DND-41 (cell line): ENCODE data around the gene FAM163B.

Experiments
- ATAC-seq: fragments of 200-7000 bp; cut with Tn5 transposase; 3 replicates; pipeline ENCODE4 v1.9.1; 2021; ENCODE audit warnings: low read depth; ENCODE audit not compliant: insufficient read depth
- DNase-seq: peaks from one replicate; pipeline ENCODE4 v3.0.0-alpha.2; 2020
- H2AFZ ChIP-seq: 2 replicates; pipeline ENCODE4 v1.6.0; 2012; ENCODE audit warnings: low read depth, low read length
- H3K27ac ChIP-seq: 2 replicates; pipeline ENCODE4 v1.5.1; 2012; ENCODE audit warnings: low read length, inconsistent platforms
- H3K27me3 ChIP-seq: fragments of 200-600 bp; sonication (generic); 2 replicates; pipeline ENCODE4 v1.6.0; 2012; ENCODE audit warnings: low read length, mild to moderate bottlenecking, inconsistent platforms; ENCODE audit not compliant: insufficient read depth, poor library complexity
- H3K36me3 ChIP-seq: 2 replicates; pipeline ENCODE4 v1.5.1; 2012; ENCODE audit warnings: low read length, inconsistent platforms; ENCODE audit not compliant: insufficient read depth
- H3K4me1 ChIP-seq: 2 replicates; pipeline ENCODE4 v1.5.1; 2012; ENCODE audit warnings: mild to moderate bottlenecking, low read length; ENCODE audit not compliant: insufficient read depth
- H3K4me2 ChIP-seq: 2 replicates; pipeline ENCODE4 v1.6.0; 2012; ENCODE audit warnings: mild to moderate bottlenecking, moderate library complexity, low read length, inconsistent platforms; ENCODE audit not compliant: insufficient read depth
- H3K4me3 ChIP-seq, 2 experiments: fragments of 200-600 bp in 1 of 2; shearing (Covaris generic) in 1 of 2; 2 replicates each; pipeline ENCODE4 v1.5.1; 2012 to 2016; ENCODE audit warnings: inconsistent platforms in 2 of 2, low read length in 2 of 2, mild to moderate bottlenecking in 2 of 2, low read depth in 1 of 2, moderate library complexity in 1 of 2
- H3K79me2 ChIP-seq: 2 replicates; pipeline ENCODE4 v1.6.0; 2012; ENCODE audit warnings: low read length, inconsistent platforms; ENCODE audit not compliant: insufficient read depth
- H3K9ac ChIP-seq: 2 replicates; pipeline ENCODE4 v1.6.0; 2012; ENCODE audit warnings: low read depth, mild to moderate bottlenecking, inconsistent platforms, low read length, moderate library complexity
- H3K9me3 ChIP-seq: 2 replicates; pipeline ENCODE4 v1.5.1; 2012; ENCODE audit warnings: low read length, moderate library complexity, mild to moderate bottlenecking, inconsistent platforms; ENCODE audit not compliant: insufficient read depth, severe bottlenecking
- H4K20me1 ChIP-seq: 2 replicates; pipeline ENCODE4 v1.6.0; 2012; ENCODE audit warnings: low read length; ENCODE audit not compliant: insufficient read depth
- CTCF ChIP-seq: IDR thresholded peaks from 2 replicates; pipeline ENCODE4 v1.5.1; 2012; ENCODE audit warnings: borderline replicate concordance, low read length, moderate library complexity, mild to moderate bottlenecking; ENCODE audit not compliant: poor library complexity, severe bottlenecking; ENCODE audit errors: extremely low read depth
- EZH2 ChIP-seq: IDR thresholded peaks from 3 replicates; pipeline ENCODE4 v1.6.1; 2012; ENCODE audit warnings: borderline replicate concordance, low read depth, mild to moderate bottlenecking, moderate library complexity, low read length, inconsistent platforms; ENCODE audit not compliant: severe bottlenecking

FAM163B gene

GRCh38 chr9:133584559-133585476, 24.4 kb downstream of the FAM163B start:
- ATAC-seq (peak; percentile 83), DNase-seq (peak; percentile 82)
- Histone ChIP-seq H3K4me2 (peak overlapping the region; percentile 43), H3K4me3 (no peak overlapping the region), H3K4me1 (peaks cover 27% of the 10 kb centered on the region), H3K9me3 (peaks cover 3% of the 10 kb centered on the region), H3K79me2 (no peaks in the 10 kb centered on the region), H3K9ac (no peak overlapping the region), H4K20me1 (peaks cover 7% of the 10 kb centered on the region; the same call in 1 of the 2 replicates), H2AFZ (no peak overlapping the region), H3K27ac (peak overlapping the region; percentile 65), H3K36me3 (no peaks in the 10 kb centered on the region), H3K27me3 (no peaks in the 10 kb centered on the region)
- TF ChIP-seq CTCF (no peak), EZH2 (no peak)

- no peak overlapping the region for H3K4me3 ChIP-seq
- no peaks in the 10 kb centered on the region for H3K27me3 ChIP-seq
- H2AFZ ChIP-seq = no peak overlapping the region
- no peak overlapping the region for H3K9ac ChIP-seq
- TF ChIP-seq CTCF (no peak), EZH2 (no peak)
- peak overlapping the region; percentile 65; the same call in 1 of the 2 replicates for H3K27ac ChIP-seq
- H3K9me3 ChIP-seq = peaks cover 3% of the 10 kb centered on the region
- no peak for DNase-seq
- H4K20me1 ChIP-seq = peaks cover 7% of the 10 kb centered on the region; the same call in 1 of the 2 replicates
- H3K79me2 ChIP-seq = no peaks in the 10 kb centered on the region
- no peak for ATAC-seq
- peaks cover 27% of the 10 kb centered on the region for H3K4me1 ChIP-seq
- H3K36me3 ChIP-seq = no peaks in the 10 kb centered on the region
- H3K4me2 ChIP-seq = no peak overlapping the region
Measured at GRCh38 chr9:133584167-133584558, 25.0 kb downstream of the FAM163B start.

GRCh38 chr9:133583586-133583985, 25.6 kb downstream of the FAM163B start:
- no peaks in the 10 kb centered on the region for H3K27me3 ChIP-seq
- no peak overlapping the region for H3K9ac ChIP-seq
- H3K4me3 ChIP-seq = no peak overlapping the region

More at GRCh38 chr9:133583586-133583985, 25.6 kb downstream of the FAM163B start:
- Histone ChIP-seq H3K27ac (no peak overlapping the region), H2AFZ (no peak overlapping the region), H4K20me1 (peaks cover 7% of the 10 kb centered on the region; the same call in 1 of the 2 replicates), H3K4me2 (no peak overlapping the region), H3K9me3 (peaks cover 3% of the 10 kb centered on the region), H3K79me2 (no peaks in the 10 kb centered on the region), H3K4me1 (peaks cover 27% of the 10 kb centered on the region), H3K36me3 (no peaks in the 10 kb centered on the region)
- DNase-seq (no peak), ATAC-seq (no peak)
- TF ChIP-seq CTCF (no peak), EZH2 (no peak)
